Neural cell (in vitro differentiated cells): ENCODE results near the gene ZNF536. TPM values are rescaled to one million over a fixed set of nuclear protein-coding genes. Genes with fewer than 3 reads are reported as not detected.

Experiments used
- H2AFZ ChIP-seq: fragments of 200-600, 300-800 bp; sonication (generic), shearing (Covaris generic); 2 replicates; pipeline ENCODE4 v1.6.0; 2014; ENCODE audit warnings: low read depth, mild to moderate bottlenecking, antibody characterized with exemption, low read length, moderate library complexity
- H3F3A ChIP-seq: fragments of 200-600 bp; shearing (Covaris generic); 2 replicates; pipeline ENCODE4 v1.6.1; 2016; ENCODE audit warnings: mild to moderate bottlenecking, moderate library complexity, mixed read lengths, antibody characterized with exemption, low read length; ENCODE audit not compliant: insufficient read depth, poor library complexity, severe bottlenecking
- H3K27ac ChIP-seq: fragments of 200-600, 300-800 bp; sonication (generic), shearing (Covaris generic); 2 replicates; pipeline ENCODE4 v1.5.1; 2014; ENCODE audit warnings: mild to moderate bottlenecking, low read length, moderate library complexity
- H3K27me3 ChIP-seq: fragments of 300-800, 200-600 bp; sonication (generic), shearing (Covaris generic); 2 replicates; pipeline ENCODE4 v1.6.0; 2014; ENCODE audit warnings: mild to moderate bottlenecking, low read depth, low read length, moderate library complexity; ENCODE audit not compliant: insufficient read depth
- H3K36me3 ChIP-seq: fragments of 300-800, 200-600 bp; sonication (generic), shearing (Covaris generic); 2 replicates; pipeline ENCODE4 v1.5.1; 2014; ENCODE audit warnings: mild to moderate bottlenecking, antibody characterized with exemption, low read length, moderate library complexity; ENCODE audit not compliant: insufficient read depth
- H3K4me2 ChIP-seq: fragments of 300-800, 200-600 bp; sonication (generic), shearing (Covaris generic); 2 replicates; pipeline ENCODE4 v1.6.0; 2014; ENCODE audit warnings: mild to moderate bottlenecking, low read length
- H3K4me3 ChIP-seq: fragments of 300-800, 200-600 bp; sonication (generic), shearing (Covaris generic); 2 replicates; pipeline ENCODE4 v1.5.1; 2014; ENCODE audit warnings: mild to moderate bottlenecking, low read length, moderate library complexity
- H3K79me2 ChIP-seq: fragments of 200-600 bp; shearing (Covaris generic); replicated peaks from 2 replicates; pipeline ENCODE4 v1.6.0; 2014; ENCODE audit warnings: mild to moderate bottlenecking, low read length, moderate library complexity; ENCODE audit not compliant: insufficient read depth
- H3K9ac ChIP-seq: fragments of 300-800, 200-600 bp; sonication (generic), shearing (Covaris generic); 2 replicates; pipeline ENCODE4 v1.6.1; 2016; ENCODE audit warnings: mild to moderate bottlenecking, low read length, mixed read lengths
- H3K9me2 ChIP-seq: fragments of 200-600 bp; shearing (Covaris generic); 2 replicates; pipeline ENCODE4 v1.6.1; 2016; ENCODE audit warnings: mild to moderate bottlenecking, low read length, mixed read lengths; ENCODE audit not compliant: insufficient read depth
- H3K9me3 ChIP-seq: fragments of 200-600, 300-800 bp; sonication (generic), shearing (Covaris generic); 2 replicates; pipeline ENCODE4 v1.6.1; 2016; ENCODE audit warnings: mild to moderate bottlenecking, mixed run types, low read length, moderate library complexity, mixed read lengths
- H4K20me1 ChIP-seq: fragments of 200-600 bp; shearing (Covaris generic); 2 replicates; pipeline ENCODE4 v1.6.1; 2016; ENCODE audit warnings: mild to moderate bottlenecking, mixed run types; ENCODE audit not compliant: insufficient read depth
- CTCF ChIP-seq: fragments of 450-650 bp; IDR thresholded peaks from 2 replicates; pipeline ENCODE4 v1.5.1; 2014; ENCODE audit warnings: antibody characterized with exemption, mild to moderate bottlenecking, moderate library complexity; ENCODE audit not compliant: poor library complexity, severe bottlenecking
- EP300 ChIP-seq: fragments of 450-650 bp; conservative IDR thresholded peaks from 2 replicates; pipeline ENCODE4 v1.6.1; 2014; ENCODE audit warnings: antibody characterized with exemption, mild to moderate bottlenecking, moderate library complexity; ENCODE audit not compliant: poor library complexity, severe bottlenecking
- EZH2 ChIP-seq: fragments of 200-600, 300-800 bp; shearing (Covaris generic), sonication (generic); IDR thresholded peaks from 2 replicates; pipeline ENCODE4 v1.6.1; 2014; ENCODE audit warnings: antibody characterized with exemption, low read length, borderline replicate concordance, mild to moderate bottlenecking; ENCODE audit not compliant: insufficient read depth, poor library complexity, severe bottlenecking
- MXI1 ChIP-seq: fragments of 450-650 bp; conservative IDR thresholded peaks from 2 replicates; pipeline ENCODE4 v1.6.1; 2014; ENCODE audit warnings: antibody characterized with exemption, mild to moderate bottlenecking; ENCODE audit not compliant: poor library complexity, severe bottlenecking
- POLR2AphosphoS5 ChIP-seq: IDR thresholded peaks from 2 replicates; pipeline ENCODE4 v1.6.1; 2012
- RAD21 ChIP-seq: fragments of 450-650 bp; conservative IDR thresholded peaks from 2 replicates; pipeline ENCODE4 v1.6.1; 2014; ENCODE audit warnings: antibody characterized with exemption, mild to moderate bottlenecking, moderate library complexity
- SMC3 ChIP-seq: fragments of 450-650 bp; conservative IDR thresholded peaks from 2 replicates; pipeline ENCODE4 v1.6.1; 2014; ENCODE audit warnings: antibody characterized with exemption, mild to moderate bottlenecking, moderate library complexity; ENCODE audit not compliant: poor library complexity
- TAF1 ChIP-seq: IDR thresholded peaks from 2 replicates; pipeline ENCODE4 v1.6.1; 2012; ENCODE audit warnings: low read depth
- polyA plus RNA-seq: library from polyadenylated mRNA; depleted of rRNA; stranded (reverse); fragments of >200 nt; gene quantifications from 2 replicates; pipeline ENCODE4 v1.2.3, GENCODE V29; 2014
- TF ChIP-seq, protein P1 (sequence below): IDR thresholded peaks from 2 replicates; pipeline ENCODE4 v1.6.1; 2012; ENCODE audit warnings: borderline replicate concordance

ZNF536 gene
- polyA plus RNA-seq, 1 donor from 2014 or later = 13.9 TPM

DNA sequence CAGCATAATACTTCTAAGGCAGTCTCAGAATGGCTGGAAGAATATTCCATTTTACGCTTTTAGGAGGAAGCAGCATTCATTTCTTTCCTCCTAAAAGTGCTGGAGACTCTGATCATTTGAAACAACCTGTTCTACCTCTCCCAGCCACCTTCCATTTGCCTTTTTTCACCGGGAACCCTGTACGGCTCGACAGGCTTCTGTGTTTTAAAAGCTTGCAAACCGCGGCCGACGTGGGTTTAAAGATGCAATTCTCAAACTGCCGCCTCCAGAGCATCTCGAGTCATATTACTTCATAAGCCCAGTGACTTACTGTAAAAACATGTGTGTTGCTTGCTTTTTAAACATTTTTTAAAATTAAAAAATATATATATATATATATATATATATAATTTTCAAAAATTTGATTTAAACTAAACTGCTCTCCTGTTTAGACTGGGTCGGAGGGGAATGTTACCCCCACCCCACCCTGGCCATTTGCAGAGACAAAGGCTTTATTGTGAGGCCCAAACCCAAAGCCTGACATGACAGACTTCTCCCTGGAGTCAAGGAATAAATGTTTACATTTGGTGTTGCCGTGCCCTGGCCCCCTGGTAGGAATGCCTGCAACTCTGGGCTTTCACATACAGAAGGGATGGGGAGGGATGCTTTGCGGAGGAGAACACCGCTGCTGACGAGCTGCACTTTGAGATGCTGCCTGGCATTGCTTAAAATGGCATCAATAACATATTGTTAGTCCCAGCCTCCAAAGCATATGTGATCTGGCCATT, 30.4 kb downstream of the ZNF536 start:
- Histone ChIP-seq H3K9me3 (no peaks in the 10 kb centered on the region), H2AFZ (no peak overlapping the region), H3F3A (no peaks in the 10 kb centered on the region), H3K36me3 (no peaks in the 10 kb centered on the region), H3K4me2 (no peak overlapping the region), H3K9me2 (no peaks in the 10 kb centered on the region), H4K20me1 (no peaks in the 10 kb centered on the region), H3K27ac (no peak overlapping the region), H3K4me3 (no peak overlapping the region), H3K27me3 (no peaks in the 10 kb centered on the region), H3K79me2 (no peaks in the 10 kb centered on the region), H3K9ac (no peak overlapping the region)
- no peak for TF ChIP-seq MXI1
- TF ChIP-seq, protein P1, sequence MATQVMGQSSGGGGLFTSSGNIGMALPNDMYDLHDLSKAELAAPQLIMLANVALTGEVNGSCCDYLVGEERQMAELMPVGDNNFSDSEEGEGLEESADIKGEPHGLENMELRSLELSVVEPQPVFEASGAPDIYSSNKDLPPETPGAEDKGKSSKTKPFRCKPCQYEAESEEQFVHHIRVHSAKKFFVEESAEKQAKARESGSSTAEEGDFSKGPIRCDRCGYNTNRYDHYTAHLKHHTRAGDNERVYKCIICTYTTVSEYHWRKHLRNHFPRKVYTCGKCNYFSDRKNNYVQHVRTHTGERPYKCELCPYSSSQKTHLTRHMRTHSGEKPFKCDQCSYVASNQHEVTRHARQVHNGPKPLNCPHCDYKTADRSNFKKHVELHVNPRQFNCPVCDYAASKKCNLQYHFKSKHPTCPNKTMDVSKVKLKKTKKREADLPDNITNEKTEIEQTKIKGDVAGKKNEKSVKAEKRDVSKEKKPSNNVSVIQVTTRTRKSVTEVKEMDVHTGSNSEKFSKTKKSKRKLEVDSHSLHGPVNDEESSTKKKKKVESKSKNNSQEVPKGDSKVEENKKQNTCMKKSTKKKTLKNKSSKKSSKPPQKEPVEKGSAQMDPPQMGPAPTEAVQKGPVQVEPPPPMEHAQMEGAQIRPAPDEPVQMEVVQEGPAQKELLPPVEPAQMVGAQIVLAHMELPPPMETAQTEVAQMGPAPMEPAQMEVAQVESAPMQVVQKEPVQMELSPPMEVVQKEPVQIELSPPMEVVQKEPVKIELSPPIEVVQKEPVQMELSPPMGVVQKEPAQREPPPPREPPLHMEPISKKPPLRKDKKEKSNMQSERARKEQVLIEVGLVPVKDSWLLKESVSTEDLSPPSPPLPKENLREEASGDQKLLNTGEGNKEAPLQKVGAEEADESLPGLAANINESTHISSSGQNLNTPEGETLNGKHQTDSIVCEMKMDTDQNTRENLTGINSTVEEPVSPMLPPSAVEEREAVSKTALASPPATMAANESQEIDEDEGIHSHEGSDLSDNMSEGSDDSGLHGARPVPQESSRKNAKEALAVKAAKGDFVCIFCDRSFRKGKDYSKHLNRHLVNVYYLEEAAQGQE = no peak
- TF ChIP-seq EZH2 = no peak
- TF ChIP-seq RAD21 = no peak
- no peak for TF ChIP-seq CTCF
- TF ChIP-seq EP300 = no peak
- no peak for TF ChIP-seq SMC3

- Histone ChIP-seq H3K4me2 (no peak overlapping the region), H3K27ac (no peak overlapping the region), H3K9ac (no peak overlapping the region), H3K4me3 (no peak overlapping the region), H3F3A (no peaks in the 10 kb centered on the region), H3K9me3 (no peaks in the 10 kb centered on the region), H3K27me3 (no peaks in the 10 kb centered on the region), H2AFZ (no peak overlapping the region), H3K36me3 (no peaks in the 10 kb centered on the region), H3K79me2 (no peaks in the 10 kb centered on the region), H4K20me1 (no peaks in the 10 kb centered on the region), H3K9me2 (no peaks in the 10 kb centered on the region)
- TF ChIP-seq SMC3 (no peak), POLR2AphosphoS5 (no peak), RAD21 (no peak), EP300 (no peak), CTCF (no peak), MXI1 (no peak), EZH2 (no peak), TAF1 (no peak)
- TF ChIP-seq, protein P1 = no peak
Measured at GRCh38 chr19:30403203-30403985, 31.2 kb downstream of the ZNF536 start.
